Large intestine (tissue), 12 donors: Measurements from ENCODE around the gene CBLN1. TPM values are rescaled to one million over a fixed set of nuclear protein-coding genes. Genes with fewer than 3 reads are reported as not detected.

ENCODE experiments used
- DNase-seq, 2 donors: peaks; one replicate each; pipeline versions ENCODE4 v3.0.0 to v3.0.0-alpha.2; 2013
- H3K27ac ChIP-seq: one replicate; pipeline ENCODE4 v1.5.1; 2013; ENCODE audit warnings: low read length
- H3K27me3 ChIP-seq: 2 replicates; pipeline ENCODE4 v1.6.1; 2013; ENCODE audit warnings: low read length; ENCODE audit not compliant: control insufficient read depth, insufficient read depth
- H3K36me3 ChIP-seq: 2 replicates; pipeline ENCODE4 v1.6.1; 2013; ENCODE audit warnings: low read length; ENCODE audit not compliant: control insufficient read depth, insufficient read depth
- H3K4me1 ChIP-seq: one replicate; pipeline ENCODE4 v1.6.1; 2013; ENCODE audit warnings: low read length; ENCODE audit not compliant: control insufficient read depth, insufficient read depth
- H3K4me3 ChIP-seq: one replicate; pipeline ENCODE4 v1.5.1; 2013; ENCODE audit warnings: low read length
- H3K9me3 ChIP-seq: one replicate; pipeline ENCODE4 v1.6.1; 2013; ENCODE audit warnings: mild to moderate bottlenecking, low read depth, low read length, moderate library complexity; ENCODE audit not compliant: control insufficient read depth
- WGBS: methylation state at CpG from one replicate; pipeline ENCODE4 v1.1.5; 2013; ENCODE audit warnings: low lambda C conversion rate; ENCODE audit not compliant: insufficient coverage; 5-methylcytosine and 5-hydroxymethylcytosine counted together
- long read RNA-seq, 11 donors: transcript quantifications; one replicate each; lab custom pipeline, GENCODE V29; 2026
- polyA plus RNA-seq: library from polyadenylated mRNA; unstranded; fragments of 120-200 nt; gene quantifications from one replicate; pipeline ENCODE4 v1.2.1, GENCODE V29; 2013

Gene CBLN1
- polyA plus RNA-seq, result 1.8 TPM
- long read RNA-seq, donor 1, result 0 reads
- long read RNA-seq, donor 2, partial matches to known transcripts, result 0 of 2 reads
- long read RNA-seq, donor 2, other reads (novel, unspliced or antisense), result 0 of 2 reads
- long read RNA-seq, donor 3, result 0 reads
- long read RNA-seq, donor 4, result 0 reads
- long read RNA-seq, donor 5, result 0 reads
- long read RNA-seq, donor 6, result 0 reads
- long read RNA-seq, donor 7, result 0 reads
- long read RNA-seq, donor 8, partial matches to known transcripts, result 0 of 1 reads
- long read RNA-seq, donor 8, other reads (novel, unspliced or antisense), result 0 of 1 reads
- long read RNA-seq, donor 9, partial matches to known transcripts, result 0 of 1 reads
- long read RNA-seq, donor 9, other reads (novel, unspliced or antisense), result 0 of 1 reads
- long read RNA-seq, donor 10, result 0 reads
- long read RNA-seq, donor 11, result 0 reads

DNA sequence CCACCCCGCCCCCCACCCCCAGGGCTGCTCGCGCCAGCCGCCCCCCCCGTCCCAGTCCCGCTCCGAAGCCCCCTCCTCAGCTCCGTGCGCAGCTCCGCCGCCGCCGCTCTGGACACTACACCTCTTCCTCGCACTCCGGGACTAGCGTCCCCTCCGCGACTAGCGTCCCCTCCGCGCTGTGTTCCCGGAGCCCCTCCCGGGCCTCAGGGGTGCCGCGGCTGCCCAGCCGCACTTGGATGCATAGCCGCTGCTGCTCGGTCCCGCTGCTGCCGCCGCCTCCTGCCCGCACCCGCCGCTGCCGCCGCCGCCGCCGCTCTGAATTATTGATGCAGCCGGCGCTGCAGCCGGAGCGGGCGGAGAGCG lies at the start of gene CBLN1:
TSS of gene CBLN1 (minus strand) at position 359 of the 363 bp plus-strand sequence. CDS start 373 bp downstream, outside the sequence.
- Histone ChIP-seq H3K9me3 (peaks cover 6% of the 10 kb centered on the region), H3K4me3 (peak within 1 kb of the TSS; percentile 39), H3K27ac (peak within 1 kb of the TSS; percentile 70), H3K36me3 (no peaks in the 10 kb centered on the region), H3K4me1 (peaks cover 22% of the 10 kb centered on the region), H3K27me3 (peaks cover 78% of the 10 kb centered on the region)
- WGBS, result no CpG with 5 or more reads among the region's 45 CpGs
- no peak for DNase-seq

DNA sequence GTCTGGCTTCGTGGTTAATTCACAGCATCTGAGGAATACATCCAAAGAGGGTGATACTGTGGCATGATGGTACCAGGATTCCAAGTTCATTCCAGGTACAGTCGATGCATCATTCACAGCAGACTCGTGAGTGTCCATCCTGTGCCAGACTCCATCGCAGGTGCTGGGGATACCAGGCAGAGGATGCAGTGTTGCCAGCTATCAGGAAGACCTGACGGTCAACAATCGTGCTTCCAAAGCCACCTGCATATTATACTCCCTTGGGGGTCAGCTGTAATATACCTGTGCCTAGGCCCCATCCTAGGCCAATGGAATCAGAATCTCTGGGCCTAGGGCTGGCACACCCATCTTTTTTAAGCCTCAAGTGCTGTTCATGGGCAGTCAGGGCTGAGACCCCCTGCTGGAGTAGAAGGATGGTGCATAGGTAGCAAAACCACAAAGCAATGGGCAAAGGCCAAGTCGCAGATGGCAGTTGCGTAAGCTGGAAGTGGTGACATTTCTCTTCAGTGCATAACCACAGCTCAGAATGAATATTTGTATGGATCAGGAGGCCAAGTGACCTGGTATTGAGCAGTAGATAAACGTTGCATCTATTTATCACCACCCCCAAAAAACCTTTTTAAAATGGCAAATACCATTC lies 49.0 kb upstream of the CBLN1 start:
- 0% methylated on average over 1 of the region's 9 CpGs for WGBS
- Histone ChIP-seq H3K4me3 (no peak overlapping the region), H3K27ac (no peak overlapping the region), H3K4me1 (no peaks in the 10 kb centered on the region), H3K36me3 (no peaks in the 10 kb centered on the region), H3K27me3 (no peaks in the 10 kb centered on the region), H3K9me3 (no peaks in the 10 kb centered on the region)
- no peak for DNase-seq

DNA sequence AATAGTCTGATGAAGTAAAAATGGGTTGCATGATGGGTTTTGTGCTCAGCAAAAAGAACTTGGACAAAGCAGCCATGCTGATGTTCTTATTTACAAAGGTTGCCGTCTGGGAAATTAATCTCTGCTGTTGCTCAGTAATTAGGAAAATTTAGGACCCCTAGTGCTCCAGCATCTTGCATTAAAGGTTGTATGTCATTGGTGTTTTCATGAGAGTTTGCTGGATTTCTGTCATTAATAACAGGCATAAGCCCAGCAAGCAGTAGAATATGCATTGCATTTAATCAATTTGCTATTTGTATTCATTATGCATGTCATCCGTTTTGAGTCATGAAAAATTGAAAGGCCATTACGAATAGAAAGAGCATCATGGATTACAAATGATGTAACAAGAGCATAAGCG lies 46.7 kb upstream of the CBLN1 start:
- Histone ChIP-seq H3K36me3 (no peaks in the 10 kb centered on the region), H3K4me3 (no peak overlapping the region), H3K27ac (no peak overlapping the region), H3K27me3 (peaks cover 2% of the 10 kb centered on the region), H3K4me1 (no peaks in the 10 kb centered on the region), H3K9me3 (no peaks in the 10 kb centered on the region)
- no peak for DNase-seq
- WGBS, result 100% methylated on average over 2 of the region's 4 CpGs

DNA sequence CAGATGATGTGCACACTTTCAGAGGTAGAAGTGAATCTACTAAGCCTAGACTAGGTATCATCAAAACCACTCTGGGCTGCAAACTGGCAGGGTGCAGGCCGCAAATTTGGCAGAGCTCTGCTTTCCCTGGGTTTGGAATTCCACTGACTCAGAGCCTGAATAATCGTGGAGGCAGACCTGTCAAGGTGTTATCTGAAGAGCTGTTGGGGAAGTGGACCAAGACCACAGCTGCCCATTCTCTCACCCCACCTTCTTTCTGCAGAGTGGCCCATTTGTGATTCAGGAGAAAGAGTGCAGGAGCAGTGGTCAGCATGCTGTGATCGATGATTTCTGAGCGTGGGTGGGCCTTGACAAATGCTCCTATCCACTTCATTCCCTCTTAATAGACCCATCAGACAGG lies 45.8 kb upstream of the CBLN1 start:
- Histone ChIP-seq H3K27me3 (peaks cover 2% of the 10 kb centered on the region), H3K27ac (no peak overlapping the region), H3K36me3 (no peaks in the 10 kb centered on the region), H3K4me3 (no peak overlapping the region), H3K4me1 (no peaks in the 10 kb centered on the region), H3K9me3 (no peaks in the 10 kb centered on the region)
- WGBS, result no CpG with 5 or more reads among the region's 4 CpGs
- DNase-seq, result no peak

DNA sequence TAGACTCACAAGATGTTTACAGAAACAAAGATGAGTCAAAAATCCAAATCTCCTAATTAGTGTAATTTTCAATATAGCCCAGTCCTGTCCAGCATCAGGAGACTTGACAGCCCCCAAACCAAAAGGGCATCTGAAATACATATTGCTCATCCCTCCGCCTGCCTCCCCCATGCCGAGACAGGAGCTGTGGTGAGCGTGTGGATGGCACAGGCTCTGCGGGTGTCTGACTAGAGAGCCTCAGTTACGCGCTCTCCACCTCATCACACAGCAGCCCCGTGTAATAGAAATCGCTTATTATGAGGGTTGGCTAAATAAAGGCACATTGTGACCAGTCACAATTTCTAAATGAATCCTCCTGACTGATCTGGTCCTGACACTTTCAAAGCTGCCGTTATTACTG lies 43.1 kb upstream of the CBLN1 start:
- no peaks in the 10 kb centered on the region for H3K36me3 ChIP-seq
- H3K27me3 ChIP-seq, result peaks cover 2% of the 10 kb centered on the region
- 86% methylated on average over 1 of the region's 9 CpGs for WGBS
- no peak for DNase-seq
- no peaks in the 10 kb centered on the region for H3K4me1 ChIP-seq
- H3K27ac ChIP-seq, result no peak overlapping the region
- H3K9me3 ChIP-seq, result no peaks in the 10 kb centered on the region
- no peak overlapping the region for H3K4me3 ChIP-seq

DNA sequence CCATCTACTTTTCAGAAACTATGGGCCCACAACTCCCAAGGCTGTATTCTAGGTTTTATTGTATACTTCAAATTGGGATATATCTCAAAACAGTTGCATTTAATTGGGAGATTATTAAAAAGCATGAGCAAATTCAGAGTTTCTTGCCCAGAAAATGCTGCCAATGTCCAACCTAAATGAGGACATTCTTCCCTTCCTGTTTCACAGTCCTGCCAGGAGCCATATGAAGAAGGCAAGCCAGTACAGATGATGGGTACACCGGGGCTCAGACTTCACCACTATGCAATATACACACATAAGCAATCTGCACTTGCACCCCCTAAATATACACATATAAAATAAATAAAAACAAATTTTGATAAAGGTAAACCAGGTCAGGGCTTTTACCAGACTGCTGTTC lies 34.0 kb upstream of the CBLN1 start:
- no peak for DNase-seq
- no peak overlapping the region for H3K27ac ChIP-seq
- no CpG with 5 or more reads among the region's 1 CpG for WGBS
- H3K27me3 ChIP-seq, result peaks cover 10% of the 10 kb centered on the region
- no peak overlapping the region for H3K4me3 ChIP-seq
- no peaks in the 10 kb centered on the region for H3K36me3 ChIP-seq
- no peaks in the 10 kb centered on the region for H3K9me3 ChIP-seq
- H3K4me1 ChIP-seq, result no peaks in the 10 kb centered on the region

DNA sequence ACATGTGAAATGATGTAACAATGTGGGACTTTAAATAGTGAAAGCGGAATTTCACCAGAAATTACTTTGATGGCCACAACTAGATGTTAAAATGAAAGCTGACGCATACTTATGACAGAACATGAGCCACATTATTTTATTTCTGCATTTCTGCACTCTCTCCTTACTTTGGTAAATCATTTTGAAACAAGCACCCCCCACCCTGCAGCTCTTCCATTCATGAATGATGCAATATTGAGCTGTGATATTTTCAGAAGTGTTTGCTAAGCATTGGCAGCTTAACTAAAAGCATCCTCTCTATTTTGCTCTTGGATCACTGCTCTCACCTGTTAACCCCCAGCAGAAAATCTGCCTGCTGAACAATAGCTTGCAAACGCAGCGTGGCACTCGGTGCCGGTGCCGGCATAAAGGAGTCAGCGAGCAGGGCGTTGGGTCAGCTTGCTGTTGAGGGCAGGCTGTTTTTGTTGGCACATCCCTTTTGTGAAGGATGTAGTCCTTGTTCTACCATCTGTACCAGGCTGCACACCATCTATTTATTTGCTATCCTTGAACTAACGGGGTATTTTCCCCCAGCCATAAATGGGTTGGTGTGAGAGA lies 30.8 kb upstream of the CBLN1 start:
- 100% methylated on average over 1 of the region's 10 CpGs for WGBS
- Histone ChIP-seq H3K4me3 (no peak overlapping the region), H3K27me3 (peaks cover 10% of the 10 kb centered on the region), H3K27ac (no peak overlapping the region), H3K9me3 (no peaks in the 10 kb centered on the region), H3K36me3 (no peaks in the 10 kb centered on the region), H3K4me1 (no peaks in the 10 kb centered on the region)
- no peak for DNase-seq

DNA sequence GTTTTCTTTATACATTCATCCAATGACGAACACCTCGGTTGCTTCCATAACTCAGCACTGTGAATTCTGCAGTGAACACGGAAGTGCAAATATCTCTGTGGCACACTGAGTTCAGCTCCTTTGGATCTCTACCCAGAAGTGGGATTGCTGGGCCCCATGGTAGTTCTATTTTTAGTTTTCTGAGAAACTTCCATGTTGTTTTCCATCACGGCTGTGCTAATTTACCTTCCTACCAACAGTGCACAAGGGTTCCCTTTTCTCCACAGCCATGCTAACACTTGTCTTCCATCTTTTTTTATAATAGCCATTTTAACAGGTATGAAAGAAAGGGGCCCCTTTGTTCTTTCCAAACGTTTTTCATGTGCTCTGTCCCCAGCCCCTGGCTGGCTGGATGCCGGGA lies 30.2 kb upstream of the CBLN1 start:
- Histone ChIP-seq H3K4me3 (no peak overlapping the region), H3K36me3 (no peaks in the 10 kb centered on the region), H3K27me3 (peaks cover 10% of the 10 kb centered on the region), H3K27ac (no peak overlapping the region), H3K4me1 (no peaks in the 10 kb centered on the region), H3K9me3 (no peaks in the 10 kb centered on the region)
- DNase-seq, result no peak
- 92% methylated on average over 1 of the region's 6 CpGs for WGBS

DNA sequence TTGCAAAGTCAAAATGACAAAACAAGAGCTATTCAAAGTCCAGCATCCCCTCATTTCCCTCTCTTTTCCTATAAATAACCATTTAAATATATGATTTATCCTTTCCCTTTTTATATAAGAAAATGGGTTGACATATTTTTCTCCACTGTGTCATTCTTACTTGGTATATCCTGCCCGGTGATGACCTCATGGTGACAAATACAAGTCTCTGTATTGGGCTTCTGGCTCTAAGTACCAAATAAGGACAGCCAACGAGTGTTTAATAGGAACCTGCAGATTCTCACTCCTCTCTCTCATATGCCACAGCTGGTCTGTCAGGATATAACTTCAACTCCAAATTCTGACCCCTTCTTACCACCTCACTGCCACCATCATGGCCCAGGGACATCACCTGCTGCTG lies 25.5 kb upstream of the CBLN1 start:
- Histone ChIP-seq H3K9me3 (no peaks in the 10 kb centered on the region), H3K27ac (no peak overlapping the region), H3K4me1 (no peaks in the 10 kb centered on the region), H3K27me3 (peaks cover 5% of the 10 kb centered on the region), H3K4me3 (no peak overlapping the region), H3K36me3 (no peaks in the 10 kb centered on the region)
- WGBS, result no CpG with 5 or more reads among the region's 2 CpGs
- DNase-seq, result no peak

DNA sequence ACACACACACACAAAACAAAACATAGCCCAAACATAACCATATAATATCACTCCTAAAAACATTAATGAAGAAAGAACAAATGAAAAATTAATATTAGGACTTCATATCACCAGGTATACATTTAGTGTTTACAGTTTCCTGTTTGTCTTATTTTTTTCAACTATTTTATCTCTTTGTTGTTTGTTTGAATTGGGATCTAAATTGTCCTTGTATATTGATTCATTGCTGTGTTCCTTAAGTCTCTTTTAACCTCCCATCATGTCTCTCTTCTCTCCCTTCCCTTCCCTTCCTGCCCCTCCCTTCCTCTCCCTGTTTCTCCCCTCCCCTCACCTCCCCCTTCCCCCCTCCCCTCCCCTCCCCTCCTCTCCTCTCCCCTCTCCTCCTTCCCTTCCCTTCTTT lies 23.8 kb upstream of the CBLN1 start:
- no peak overlapping the region for H3K4me3 ChIP-seq
- no peaks in the 10 kb centered on the region for H3K27me3 ChIP-seq
- no peak overlapping the region for H3K27ac ChIP-seq
- DNase-seq, result no peak
- no peaks in the 10 kb centered on the region for H3K9me3 ChIP-seq
- H3K36me3 ChIP-seq, result no peaks in the 10 kb centered on the region
- no peaks in the 10 kb centered on the region for H3K4me1 ChIP-seq
